ENCODE results near the gene CIDEB.

The CIDEB gene

DNA sequence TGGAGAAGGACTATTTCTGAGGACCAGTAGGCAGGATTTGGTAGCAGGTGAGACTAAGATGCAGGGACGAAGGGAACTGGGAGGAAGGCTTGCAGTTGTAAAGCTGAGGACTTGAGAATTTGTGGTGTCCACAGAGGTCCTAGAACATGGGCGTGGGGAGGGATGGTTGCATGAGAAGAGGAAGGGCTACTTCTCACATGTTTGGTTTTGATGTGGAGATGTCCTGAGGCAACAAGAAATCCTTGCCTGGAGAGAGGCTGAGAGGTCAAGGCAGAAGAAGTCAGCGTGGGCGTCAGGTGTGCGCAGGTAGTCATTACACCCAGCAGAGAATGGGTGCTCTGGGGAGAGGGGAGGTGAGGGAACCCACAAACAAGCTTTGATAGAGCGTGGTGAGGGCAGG lies 30.7 kb downstream of the CIDEB start:
- no peak overlapping the region for H3K9ac ChIP-seq (ENCODE audit: low read length)
- H4K20me1 ChIP-seq (ENCODE audit: insufficient read depth, low read length): no peaks in the 10 kb centered on the region
- H2AFZ ChIP-seq (ENCODE audit: low read length): no peak overlapping the region
- no peaks in the 10 kb centered on the region for H3K9me3 ChIP-seq (replicated peaks; ENCODE audit: insufficient read depth, low read length)
- no peaks in the 10 kb centered on the region for H3K36me3 ChIP-seq (replicated peaks; ENCODE audit: insufficient read depth, low read length)
- H3K4me1 ChIP-seq (ENCODE audit: low read length): peaks cover 22% of the 10 kb centered on the region
- no peak for TF ChIP-seq EZH2phosphoT487 (IDR thresholded peaks at IDR 0.05; ENCODE audit: low read length)
- TF ChIP-seq EZH2 (optimal IDR thresholded peaks at IDR 0.05; ENCODE audit: low read depth, low read length): no peak
- TF ChIP-seq, protein P1, sequence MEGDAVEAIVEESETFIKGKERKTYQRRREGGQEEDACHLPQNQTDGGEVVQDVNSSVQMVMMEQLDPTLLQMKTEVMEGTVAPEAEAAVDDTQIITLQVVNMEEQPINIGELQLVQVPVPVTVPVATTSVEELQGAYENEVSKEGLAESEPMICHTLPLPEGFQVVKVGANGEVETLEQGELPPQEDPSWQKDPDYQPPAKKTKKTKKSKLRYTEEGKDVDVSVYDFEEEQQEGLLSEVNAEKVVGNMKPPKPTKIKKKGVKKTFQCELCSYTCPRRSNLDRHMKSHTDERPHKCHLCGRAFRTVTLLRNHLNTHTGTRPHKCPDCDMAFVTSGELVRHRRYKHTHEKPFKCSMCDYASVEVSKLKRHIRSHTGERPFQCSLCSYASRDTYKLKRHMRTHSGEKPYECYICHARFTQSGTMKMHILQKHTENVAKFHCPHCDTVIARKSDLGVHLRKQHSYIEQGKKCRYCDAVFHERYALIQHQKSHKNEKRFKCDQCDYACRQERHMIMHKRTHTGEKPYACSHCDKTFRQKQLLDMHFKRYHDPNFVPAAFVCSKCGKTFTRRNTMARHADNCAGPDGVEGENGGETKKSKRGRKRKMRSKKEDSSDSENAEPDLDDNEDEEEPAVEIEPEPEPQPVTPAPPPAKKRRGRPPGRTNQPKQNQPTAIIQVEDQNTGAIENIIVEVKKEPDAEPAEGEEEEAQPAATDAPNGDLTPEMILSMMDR (IDR thresholded peaks at IDR 0.05; ENCODE audit: low read length): no peak
- H3K4me3 ChIP-seq (ENCODE audit: low read length): no peak overlapping the region
- H3F3A ChIP-seq (ENCODE audit: insufficient read depth, low read length): 0 out of 2 replicates have a peak, but pooled peaks cover 6% of the 10 kb centered on the region
- H3K27ac ChIP-seq (ENCODE audit: low read length): no peak overlapping the region
- H3K4me2 ChIP-seq (ENCODE audit: low read depth, low read length): no peak overlapping the region
- DNase-seq: no peak
- no peaks in the 10 kb centered on the region for H3K27me3 ChIP-seq (replicated peaks; ENCODE audit: insufficient read depth, low read length)
- H3K79me2 ChIP-seq (ENCODE audit: low read length): no peaks in the 10 kb centered on the region
- no peaks in the 10 kb centered on the region for H3K9me2 ChIP-seq (replicated peaks; ENCODE audit: insufficient read depth, low read length)

DNA sequence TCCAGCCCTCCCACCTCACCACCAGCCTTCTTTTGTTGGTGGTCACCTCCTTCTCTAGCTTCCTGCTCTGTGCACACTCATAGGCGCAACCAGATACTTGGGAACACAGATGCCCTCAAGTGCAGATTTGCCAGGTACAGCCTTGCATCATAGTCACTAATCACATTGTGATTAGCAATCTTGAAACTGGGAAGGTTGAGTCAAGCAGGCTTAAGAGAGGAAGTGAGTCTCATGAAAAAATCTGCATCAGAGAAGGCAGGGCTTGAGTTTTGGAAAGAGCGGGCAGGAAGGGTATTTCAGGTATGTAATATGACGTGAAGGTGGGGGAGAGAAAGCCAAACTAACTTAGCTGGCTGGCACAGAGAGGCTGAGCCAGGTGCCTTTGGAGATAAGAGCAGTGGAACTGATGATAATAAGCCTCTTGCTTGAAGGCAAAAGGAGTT lies 33.7 kb downstream of the CIDEB start:
- H3K27me3 ChIP-seq (replicated peaks; ENCODE audit: insufficient read depth, low read length): no peaks in the 10 kb centered on the region
- peak overlapping the region; percentile 31; the same call in 1 of the 2 replicates for H2AFZ ChIP-seq (ENCODE audit: low read length)
- TF ChIP-seq EZH2phosphoT487 (IDR thresholded peaks at IDR 0.05; ENCODE audit: low read length) (no peak), EZH2 (optimal IDR thresholded peaks at IDR 0.05; ENCODE audit: low read depth, low read length) (no peak)
- TF ChIP-seq, protein P1 (IDR thresholded peaks at IDR 0.05; ENCODE audit: low read length): no peak
- H3K79me2 ChIP-seq (ENCODE audit: low read length): 0 out of 2 replicates have a peak, but pooled peaks cover 5% of the 10 kb centered on the region
- peak overlapping the region; percentile 29; the same call in 1 of the 2 replicates for H3K4me2 ChIP-seq (ENCODE audit: low read depth, low read length)
- H3K4me1 ChIP-seq (ENCODE audit: low read length): peaks cover 23% of the 10 kb centered on the region
- H3K36me3 ChIP-seq (replicated peaks; ENCODE audit: insufficient read depth, low read length): no peaks in the 10 kb centered on the region
- 0 out of 2 replicates have a peak, but pooled peaks cover 6% of the 10 kb centered on the region for H3F3A ChIP-seq (ENCODE audit: insufficient read depth, low read length)
- H3K9me3 ChIP-seq (replicated peaks; ENCODE audit: insufficient read depth, low read length): no peaks in the 10 kb centered on the region
- H3K9me2 ChIP-seq (replicated peaks; ENCODE audit: insufficient read depth, low read length): no peaks in the 10 kb centered on the region
- H3K9ac ChIP-seq (ENCODE audit: low read length): peak overlapping the region; percentile 16; the same call in 1 of the 2 replicates
- H4K20me1 ChIP-seq (ENCODE audit: insufficient read depth, low read length): no peaks in the 10 kb centered on the region
- DNase-seq: peak; percentile 23
- peak overlapping the region; percentile 68 for H3K27ac ChIP-seq (ENCODE audit: low read length)
- H3K4me3 ChIP-seq (ENCODE audit: low read length): no peak overlapping the region

DNA sequence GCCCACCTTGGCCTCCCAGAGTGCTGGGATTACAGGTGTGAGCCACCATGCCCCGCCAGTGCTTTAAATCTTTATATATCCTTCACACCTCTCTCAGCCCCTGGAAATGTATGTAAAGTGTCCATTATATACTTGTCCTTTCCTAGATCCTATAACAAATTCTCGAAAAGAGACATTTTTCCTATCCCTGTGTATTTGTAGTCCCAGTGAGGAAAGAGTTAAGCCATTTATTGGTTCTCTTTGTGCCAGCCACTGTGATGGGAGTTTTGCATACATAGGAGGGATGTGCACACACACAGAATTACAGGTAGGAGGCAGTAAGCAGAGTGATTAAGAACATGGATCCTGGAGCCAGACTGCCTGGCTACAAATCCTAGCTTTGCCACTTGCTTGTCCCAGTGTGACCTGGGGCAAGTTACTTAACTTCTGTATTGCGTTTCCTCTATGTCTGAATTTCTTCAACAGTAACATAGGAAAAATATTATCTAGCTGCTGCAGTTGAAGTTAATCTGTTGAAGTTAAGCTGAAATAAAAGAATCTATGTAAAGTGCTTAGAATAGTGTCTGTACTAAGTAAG lies 34.3 kb downstream of the CIDEB start:
- peak overlapping the region; percentile 16; the same call in 1 of the 2 replicates for H3K9ac ChIP-seq (ENCODE audit: low read length)
- DNase-seq: no peak
- no peaks in the 10 kb centered on the region for H4K20me1 ChIP-seq (ENCODE audit: insufficient read depth, low read length)
- no peaks in the 10 kb centered on the region for H3K9me2 ChIP-seq (replicated peaks; ENCODE audit: insufficient read depth, low read length)
- 0 out of 2 replicates have a peak, but pooled peaks cover 6% of the 10 kb centered on the region for H3F3A ChIP-seq (ENCODE audit: insufficient read depth, low read length)
- H3K27me3 ChIP-seq (replicated peaks; ENCODE audit: insufficient read depth, low read length): no peaks in the 10 kb centered on the region
- H2AFZ ChIP-seq (ENCODE audit: low read length): 0 out of 2 replicates have a peak overlapping the region, but pooled peaks have one; percentile 31
- no peaks in the 10 kb centered on the region for H3K36me3 ChIP-seq (replicated peaks; ENCODE audit: insufficient read depth, low read length)
- H3K4me1 ChIP-seq (ENCODE audit: low read length): peaks cover 19% of the 10 kb centered on the region
- H3K4me3 ChIP-seq (ENCODE audit: low read length): no peak overlapping the region
- no peak for TF ChIP-seq EZH2 (optimal IDR thresholded peaks at IDR 0.05; ENCODE audit: low read depth, low read length)
- TF ChIP-seq, protein P1 (IDR thresholded peaks at IDR 0.05; ENCODE audit: low read length): peak; percentile 17; the same call in 1 of the 2 replicates
- H3K9me3 ChIP-seq (replicated peaks; ENCODE audit: insufficient read depth, low read length): no peaks in the 10 kb centered on the region
- 0 out of 2 replicates have a peak, but pooled peaks cover 5% of the 10 kb centered on the region for H3K79me2 ChIP-seq (ENCODE audit: low read length)
- H3K27ac ChIP-seq (ENCODE audit: low read length): peak overlapping the region; percentile 68
- H3K4me2 ChIP-seq (ENCODE audit: low read depth, low read length): peak overlapping the region; percentile 29; the same call in 1 of the 2 replicates

Measured in MM.1S (cell line).